HPDE6-E6E7 (cell line): ENCODE results near the gene FAM13A.
"Not testable (repeated sequence)": the region's sequence is repeated elsewhere in the genome, so short reads cannot be mapped to it uniquely, and the experiment has no call there.

Source experiments
- DNase-seq: peaks from one replicate; pipeline ENCODE4 v3.0.0; 2011; ENCODE audit warnings: missing footprints; ENCODE audit errors: extremely low spot score

The FAM13A gene

DNA sequence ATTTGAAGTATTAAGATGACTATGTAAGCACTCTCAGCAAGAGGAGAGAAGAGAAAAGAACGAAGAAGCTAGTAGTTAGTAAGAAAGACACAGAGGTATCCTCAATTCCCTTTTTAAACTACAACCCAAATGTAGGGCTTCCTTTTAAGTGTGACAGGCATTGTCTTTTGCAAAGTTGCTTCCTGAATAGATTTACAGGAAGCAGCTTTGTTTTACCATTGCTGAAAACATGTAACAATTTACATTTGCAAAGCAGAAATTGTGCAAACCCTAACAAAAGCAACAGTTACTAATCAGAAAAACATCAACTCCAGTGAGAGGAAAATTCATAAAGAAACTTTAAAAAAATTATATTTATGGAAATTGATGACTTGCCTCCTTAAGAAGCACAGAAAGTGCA is 96.4 kb downstream of the FAM13A start:
- no peak for DNase-seq

DNA sequence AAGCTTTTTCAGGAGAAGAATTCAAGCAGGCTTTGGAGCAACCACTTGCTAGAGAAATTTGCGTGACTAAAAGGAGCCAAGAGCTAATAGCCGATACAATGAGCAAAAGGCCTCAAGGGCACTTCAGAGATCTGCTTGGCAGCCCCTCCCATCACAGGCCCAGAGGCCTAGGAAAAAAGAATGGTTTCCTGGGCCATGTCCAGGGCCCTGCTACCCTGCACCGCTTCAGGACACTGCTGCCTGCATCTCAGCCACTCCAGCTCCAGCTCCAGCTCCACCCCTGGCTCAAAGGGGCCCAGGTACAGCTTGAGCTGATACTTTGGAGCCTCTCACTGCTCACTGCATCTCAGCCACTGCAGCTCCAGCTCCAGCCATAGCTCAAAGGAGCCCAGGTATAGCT is 98.9 kb downstream of the FAM13A start:
- DNase-seq = no peak

DNA sequence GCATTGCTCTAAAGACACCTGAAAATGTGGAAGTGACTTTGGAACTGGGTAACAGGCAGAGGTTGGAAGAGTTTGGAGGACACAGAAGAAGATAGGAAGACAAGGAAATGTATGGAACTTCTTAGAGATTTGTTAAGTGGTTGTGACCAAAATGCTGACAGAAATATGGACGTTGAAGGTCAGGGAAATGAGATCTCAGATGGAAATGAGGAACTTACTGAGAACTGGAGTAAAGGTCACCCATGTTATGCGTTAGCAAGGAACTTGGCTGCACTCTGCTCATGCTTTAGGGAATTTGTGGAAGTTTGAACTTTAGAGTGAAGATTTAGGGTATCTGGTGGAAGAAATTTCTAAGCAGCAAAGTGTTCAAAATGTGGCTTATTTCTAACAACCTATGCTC is 99.4 kb downstream of the FAM13A start:
- no peak for DNase-seq

DNA sequence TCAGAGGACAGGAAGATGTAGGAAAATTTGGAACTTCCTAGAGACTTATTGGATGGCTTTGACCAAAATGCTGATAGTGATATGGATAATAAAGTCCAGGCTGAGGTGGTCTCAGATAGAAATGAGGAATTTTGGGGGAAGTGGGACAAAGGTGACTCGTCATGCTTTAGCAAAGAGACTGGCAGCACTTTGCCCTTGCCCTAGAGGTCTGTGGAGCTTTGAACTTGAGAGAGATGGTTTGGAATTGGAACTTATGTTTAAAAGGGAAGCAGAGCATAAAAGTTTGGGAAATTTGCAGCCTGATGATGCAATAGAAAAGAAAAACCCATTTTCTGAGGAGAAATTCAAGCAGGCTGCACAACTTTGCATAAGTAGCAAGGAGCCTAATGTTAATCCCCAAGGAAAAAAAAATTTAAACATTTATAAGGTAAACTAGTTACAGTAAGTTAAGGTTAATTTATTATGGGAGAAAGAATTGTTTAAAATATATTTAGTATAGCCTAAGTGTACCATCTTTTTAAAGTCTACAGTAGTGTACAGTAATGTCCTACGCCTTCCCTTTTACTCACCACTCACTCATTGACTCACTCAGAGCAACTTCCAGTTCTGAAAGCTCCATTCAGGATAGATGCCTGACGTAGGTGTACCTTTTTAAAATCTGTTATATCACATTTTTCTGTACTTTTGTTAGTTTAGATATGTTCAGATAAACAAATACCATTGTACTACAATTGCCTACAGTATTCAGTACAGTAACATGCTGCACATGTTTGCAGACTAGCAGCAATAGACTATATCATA is 101.2 kb downstream of the FAM13A start:
- DNase-seq = no peak

DNA sequence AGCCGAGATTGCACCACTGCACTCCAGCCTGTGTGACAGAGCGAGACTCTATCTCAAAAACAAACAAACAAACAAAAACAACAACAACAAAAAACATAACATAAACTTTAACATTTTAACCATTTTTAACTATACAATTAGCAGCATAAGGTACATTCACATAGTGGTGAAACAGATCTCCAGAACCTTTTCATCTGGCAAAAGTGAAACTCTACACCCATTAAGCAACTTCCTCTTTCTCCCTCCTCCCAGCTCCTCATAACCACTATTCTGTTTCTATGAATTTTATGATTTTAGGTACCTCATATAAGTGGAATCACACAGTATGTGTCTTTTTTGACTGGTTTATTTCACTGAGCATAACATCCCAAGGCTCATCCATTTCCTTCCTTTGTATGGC is 103.6 kb downstream of the FAM13A start:
- DNase-seq = no peak

DNA sequence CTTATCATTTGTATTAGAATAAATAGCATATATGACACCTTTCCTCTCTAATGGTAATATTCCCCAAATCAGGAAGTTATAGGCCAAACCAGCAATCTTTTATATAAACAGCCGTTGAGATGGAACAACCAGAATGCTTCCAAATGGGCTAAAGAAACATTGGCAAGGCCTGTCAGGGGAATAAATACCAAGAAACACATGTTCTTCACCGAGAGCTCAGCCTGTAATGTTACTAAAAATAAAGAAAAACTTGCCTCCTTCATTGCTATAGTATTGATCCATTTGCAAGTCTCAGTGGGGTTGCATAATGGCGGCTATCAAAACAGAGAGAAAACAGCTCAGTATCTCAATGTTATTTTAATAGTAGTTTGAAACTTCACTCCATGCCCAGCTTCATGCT is 104.9 kb downstream of the FAM13A start:
- DNase-seq = no peak

DNA sequence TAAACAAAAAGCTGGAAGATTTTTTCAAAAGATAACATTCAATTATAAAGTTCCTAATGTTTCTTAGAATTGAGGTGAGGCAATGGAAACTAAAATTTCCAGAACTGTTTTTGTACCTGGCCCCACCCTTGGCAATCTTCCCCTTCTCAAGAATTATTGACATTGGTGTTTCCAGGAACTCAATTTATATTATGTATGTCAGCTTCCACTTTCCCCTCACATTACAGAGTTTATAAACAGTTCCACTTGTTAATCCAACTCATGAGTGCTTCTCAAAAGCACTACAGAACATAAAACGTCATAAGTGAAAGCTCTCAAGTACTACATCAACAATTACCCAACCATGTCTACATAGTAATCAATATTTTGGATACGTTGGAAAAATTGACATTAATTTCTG is 107.4 kb downstream of the FAM13A start:
- DNase-seq = no peak

DNA sequence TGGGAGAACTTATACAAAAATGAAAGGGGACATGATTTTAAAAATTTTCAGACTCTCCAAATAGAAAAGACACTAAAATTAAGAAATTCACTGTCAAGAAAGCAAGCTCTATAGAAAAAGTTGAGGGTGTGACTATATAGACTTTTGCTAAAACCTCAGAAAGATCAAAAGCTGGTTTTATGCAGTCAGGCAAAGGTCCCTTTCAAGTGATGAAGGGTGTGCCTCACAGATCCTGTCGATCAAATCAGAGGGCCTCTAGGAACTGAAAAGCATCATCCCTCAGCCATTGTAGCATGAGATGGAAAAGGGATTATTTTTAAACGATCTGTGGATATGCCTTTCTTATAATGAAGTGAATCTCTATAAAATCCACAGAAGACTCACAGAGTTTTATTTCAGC is 116.5 kb downstream of the FAM13A start:
- DNase-seq = no peak

DNA sequence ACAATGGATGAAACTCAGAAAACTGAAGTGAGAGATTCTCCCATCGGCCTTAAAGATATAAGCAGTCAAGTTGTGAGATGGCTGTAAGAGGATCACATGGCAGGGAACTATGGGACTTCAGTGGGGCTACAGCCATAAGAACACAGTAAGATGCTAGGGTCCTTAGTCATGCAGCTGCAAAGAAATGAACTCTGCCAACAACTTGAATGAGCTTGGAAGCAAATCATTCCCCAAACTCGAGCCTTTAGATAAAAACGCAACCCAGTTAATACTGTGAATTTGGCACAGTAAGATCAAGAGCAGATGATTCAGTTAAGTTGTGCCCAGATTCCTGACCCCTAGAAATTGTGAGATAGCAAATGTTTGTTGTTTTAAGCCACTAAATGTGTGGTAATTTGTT is 117.3 kb downstream of the FAM13A start:
- DNase-seq = no peak

DNA sequence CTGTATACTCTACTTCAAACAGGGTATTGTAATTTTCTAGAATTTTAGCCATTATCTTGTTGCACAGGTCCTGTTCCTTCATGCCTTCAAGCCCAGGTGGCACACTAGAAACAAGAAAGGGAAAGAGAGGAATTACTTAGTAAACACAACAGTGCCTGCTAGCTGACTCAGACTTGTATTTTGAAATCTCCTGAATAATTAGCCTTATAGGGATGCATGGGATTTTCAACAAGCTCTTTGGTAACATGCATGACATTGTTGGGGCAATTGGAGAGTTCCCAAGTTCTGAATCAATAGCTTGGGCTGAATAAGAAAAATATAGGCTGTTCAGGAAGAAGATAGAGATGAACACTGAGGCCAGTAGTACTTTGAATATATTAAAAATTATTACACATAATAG is 118.8 kb downstream of the FAM13A start:
- peak; percentile 51 for DNase-seq

DNA sequence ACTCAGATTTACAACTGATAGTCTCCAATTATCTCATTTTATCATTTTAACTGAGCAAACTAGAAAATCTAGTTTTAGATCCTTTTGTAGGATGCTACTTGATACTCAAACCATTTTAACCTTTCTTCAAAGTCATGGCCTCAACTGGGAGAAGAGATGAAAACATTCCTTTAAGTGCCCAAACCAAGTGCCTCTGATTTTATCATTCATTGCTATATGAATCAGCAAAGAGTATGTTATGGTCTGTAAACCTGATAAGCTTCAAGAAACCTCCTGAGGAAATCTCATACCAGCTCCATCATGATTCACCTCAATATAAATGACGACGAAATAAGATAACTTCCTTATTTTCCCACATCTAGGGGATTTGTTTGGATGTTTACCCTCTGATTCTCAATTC is 119.9 kb downstream of the FAM13A start:
- peak; percentile 12 for DNase-seq

DNA sequence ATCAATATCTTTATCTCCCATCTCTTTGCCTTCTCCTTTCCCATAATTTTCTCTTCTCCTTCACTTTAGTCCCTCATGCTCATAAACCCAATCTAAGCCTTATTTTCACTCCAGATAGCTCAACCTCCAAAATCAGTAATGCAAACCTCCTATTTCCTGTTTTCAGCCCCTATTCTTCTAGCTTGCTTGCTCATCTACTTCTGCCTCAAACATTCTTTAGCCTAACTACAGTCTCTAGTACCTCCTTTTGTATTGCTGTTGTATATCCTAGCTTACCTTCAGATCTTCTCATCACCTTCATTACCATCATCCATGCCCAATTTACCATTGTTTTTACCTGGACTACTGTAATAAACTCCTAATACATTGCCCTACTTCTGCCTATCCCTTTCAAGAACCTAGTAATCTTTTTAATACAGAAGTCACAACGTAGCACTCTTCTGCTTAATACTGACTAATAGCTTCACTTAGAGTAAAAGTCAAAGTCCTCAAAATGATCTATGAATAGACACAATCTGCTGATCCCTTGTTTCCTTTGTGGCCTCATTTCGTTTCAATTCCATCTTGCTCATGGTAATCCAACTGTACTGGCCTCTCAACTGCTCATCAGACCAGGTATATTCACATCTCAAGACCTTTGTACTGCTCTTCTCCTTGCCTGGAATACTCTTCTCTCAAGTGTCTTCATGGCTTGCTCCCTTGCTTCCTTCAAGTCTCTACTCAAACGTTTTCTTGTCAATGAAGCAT is 123.4 kb downstream of the FAM13A start:
- DNase-seq = no peak

DNA sequence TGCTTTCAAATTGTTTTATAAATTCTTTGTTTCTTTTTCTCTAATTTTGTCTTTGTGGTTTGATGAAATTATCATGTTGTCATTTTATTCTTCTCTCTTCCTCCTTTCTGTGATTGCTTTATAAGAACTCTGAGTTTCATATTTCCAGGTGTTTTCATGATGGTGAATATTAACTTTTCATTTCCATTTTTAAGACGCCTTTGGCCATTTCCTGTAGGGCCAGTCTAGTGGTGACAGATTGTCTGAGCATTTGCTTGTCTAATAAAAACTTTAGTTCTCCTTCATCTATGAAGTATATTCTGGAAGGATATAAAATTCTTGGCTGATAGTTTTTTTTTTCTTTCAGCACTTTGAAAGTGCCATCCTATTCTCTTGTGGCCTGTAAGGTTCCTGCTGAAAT is 128.1 kb downstream of the FAM13A start:
- no peak for DNase-seq

DNA sequence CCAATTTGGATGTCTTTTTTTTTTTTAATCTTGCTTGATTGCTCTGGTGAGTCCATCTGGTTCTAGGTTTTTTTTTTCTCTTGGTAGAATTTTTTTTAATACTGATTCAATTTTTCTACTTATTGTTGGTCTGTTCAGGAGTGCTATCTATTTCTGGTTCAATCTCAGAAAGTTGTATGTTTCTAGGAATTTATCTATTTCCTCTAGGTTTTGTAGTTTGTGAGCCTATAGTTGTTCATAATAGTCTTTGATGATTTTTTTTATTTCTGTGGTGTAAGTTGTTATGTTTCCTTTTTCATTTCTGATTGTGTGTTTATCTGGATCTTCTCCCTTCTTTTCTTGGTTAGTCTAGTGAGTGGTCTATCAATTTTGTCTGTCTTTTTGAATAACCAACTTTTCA is 129.6 kb downstream of the FAM13A start:
- DNase-seq = no peak

DNA sequence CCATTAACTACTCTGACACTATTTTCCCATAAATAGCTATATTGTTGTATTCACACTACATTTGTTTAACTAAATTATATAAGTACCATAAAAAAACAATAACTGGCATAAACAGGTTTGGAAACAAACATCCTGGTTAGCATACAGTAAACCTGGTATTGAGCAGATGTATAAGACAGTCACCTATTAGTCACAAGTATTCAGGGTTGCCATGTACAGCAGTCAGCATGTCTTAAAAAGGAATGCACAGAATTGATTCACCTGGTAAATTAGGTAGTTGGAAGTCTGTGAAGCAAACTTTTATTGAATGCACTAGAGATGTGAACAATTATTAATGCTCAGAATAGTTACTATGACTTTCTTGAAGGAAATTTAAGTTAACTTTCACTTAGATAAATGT is 137.9 kb downstream of the FAM13A start:
- DNase-seq = peak; percentile 54

DNA sequence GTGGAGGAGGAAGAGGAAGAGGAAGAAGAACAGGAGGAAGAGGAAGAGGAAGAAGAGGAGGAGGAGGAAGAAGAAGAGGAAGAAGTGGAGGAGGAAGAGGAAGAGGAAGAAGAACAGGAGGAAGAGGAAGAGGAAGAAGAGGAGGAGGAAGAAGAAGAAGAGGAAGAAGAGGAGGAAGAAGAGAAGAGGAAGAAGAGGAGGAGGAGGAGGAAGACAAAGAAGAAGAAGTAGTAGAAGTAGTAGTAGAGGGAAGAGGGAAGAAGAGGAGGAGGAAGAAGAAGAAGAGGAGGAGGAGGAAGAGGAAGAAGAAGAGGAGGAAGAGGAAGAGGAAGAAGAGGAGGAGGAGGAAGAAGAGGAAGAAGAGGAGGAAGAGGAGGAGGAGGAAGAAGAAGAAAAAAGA is 143.8 kb downstream of the FAM13A start:
- DNase-seq = not testable (repeated sequence)

DNA sequence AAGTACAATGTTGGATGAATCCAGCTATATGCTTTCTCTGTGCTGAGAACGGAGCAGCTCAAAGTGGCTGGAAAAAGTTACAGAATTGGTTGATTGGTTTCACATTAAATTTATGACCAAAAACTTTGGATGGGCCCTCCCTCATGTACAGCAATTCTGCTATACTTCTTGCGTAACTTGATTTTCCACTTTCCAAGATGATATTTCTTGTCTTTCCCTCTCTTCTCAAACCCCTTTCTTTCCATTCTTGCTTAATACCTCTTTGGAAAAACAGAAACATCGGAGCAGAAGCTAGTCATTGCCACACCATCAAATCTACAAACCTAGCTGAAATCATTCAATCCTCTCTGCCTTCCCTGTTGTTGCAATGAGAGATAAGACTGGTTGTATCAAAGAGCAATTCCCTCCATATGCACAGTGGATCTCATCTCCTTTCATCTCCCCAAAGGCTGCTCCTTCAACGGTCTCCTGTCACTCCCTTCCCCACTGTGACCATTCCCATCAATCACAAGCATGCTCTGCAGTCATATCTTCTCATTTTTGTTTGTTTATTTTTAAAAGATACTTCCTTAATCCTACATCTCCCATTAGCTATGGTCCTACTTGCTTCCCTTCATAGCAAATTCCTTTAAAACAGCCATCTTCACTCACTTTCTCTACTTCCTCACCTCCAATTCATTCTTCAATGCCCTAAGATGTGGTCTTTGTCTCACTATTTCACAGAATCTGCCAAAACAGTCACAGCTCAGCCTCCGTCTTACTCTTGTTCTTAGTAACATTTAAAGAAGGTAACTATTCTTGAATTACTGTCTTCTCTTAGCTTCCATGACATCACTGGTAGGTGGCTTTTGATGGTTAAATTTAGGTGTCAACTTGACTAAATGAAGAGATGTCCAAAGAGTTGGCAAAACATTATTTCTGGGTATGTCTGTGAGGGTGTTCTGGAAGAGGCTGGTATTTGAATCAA is 145.5 kb downstream of the FAM13A start:
- no peak for DNase-seq

DNA sequence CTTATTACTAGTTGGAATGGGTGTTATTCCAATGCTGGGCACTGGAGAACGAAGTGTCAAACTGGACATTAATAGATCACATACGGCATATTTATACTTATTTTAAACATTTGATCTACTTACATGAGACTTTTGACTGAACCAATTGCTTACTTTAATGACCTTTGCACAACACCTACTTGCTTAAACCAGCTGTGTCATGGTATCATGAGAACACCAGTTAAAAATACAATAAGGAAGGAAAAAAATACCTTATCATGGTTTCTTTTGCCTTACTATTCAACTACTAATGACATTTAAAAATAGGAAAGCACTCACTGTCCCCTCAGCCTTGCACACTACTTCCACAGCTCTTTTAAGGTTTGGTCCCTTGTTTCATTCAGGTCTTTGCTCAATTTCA is 146.9 kb downstream of the FAM13A start:
- DNase-seq = no peak

DNA sequence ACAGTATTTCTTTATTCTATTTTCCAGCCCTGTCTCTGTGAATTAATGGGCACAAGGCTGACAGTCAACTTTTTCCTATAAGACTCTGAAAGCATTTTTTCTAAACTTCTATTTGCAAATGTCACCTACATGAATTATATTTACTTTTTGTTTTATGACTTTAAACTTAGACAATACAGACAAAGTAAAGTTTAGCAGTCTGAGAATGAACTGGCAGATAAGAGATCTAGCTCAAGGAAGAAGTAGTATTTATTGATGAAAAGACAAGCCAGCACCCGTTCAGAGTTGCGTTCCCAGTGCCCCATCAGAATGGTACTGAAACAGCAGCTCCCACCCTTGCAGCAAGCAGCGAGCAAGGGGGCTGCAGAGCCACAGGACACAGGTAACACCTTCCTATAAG is 148.5 kb downstream of the FAM13A start:
- DNase-seq = no peak

DNA sequence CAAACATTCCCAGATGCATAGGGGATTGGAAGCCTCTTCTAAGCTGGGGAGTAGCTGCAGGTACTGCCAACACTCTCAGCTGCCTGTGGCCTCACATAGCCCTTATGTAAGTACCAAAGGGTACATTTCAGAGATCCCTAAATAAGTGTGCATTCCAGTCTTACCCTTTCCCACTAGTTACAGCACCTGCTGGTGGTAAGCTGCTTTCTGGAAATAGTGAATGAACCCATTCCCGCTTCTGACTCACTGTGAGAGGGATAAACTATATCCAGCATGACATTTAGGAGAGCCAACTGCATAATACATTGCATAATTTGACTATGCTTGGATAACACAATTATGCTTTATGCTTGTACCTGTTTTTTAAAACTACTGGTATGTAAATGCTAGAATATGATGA is 149.0 kb downstream of the FAM13A start:
- DNase-seq = no peak

DNA sequence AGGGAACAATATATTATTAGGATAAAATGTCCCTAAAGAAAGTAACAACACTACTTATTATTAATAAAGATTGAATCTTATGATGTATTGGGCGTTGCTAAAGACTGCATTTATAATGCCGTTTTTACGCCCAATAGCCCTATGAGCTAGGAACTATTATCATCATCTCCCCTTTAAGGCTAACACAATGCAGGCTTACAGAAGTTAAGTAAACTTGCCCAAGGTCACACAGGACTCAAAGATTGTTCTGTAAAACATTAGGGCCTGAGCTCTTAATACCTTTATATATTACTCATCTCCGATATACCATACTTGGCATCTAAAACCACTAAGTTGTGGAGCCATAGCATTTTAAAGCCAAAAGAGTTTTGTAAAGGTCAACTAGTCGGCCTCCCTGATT is 149.5 kb downstream of the FAM13A start:
- no peak for DNase-seq

DNA sequence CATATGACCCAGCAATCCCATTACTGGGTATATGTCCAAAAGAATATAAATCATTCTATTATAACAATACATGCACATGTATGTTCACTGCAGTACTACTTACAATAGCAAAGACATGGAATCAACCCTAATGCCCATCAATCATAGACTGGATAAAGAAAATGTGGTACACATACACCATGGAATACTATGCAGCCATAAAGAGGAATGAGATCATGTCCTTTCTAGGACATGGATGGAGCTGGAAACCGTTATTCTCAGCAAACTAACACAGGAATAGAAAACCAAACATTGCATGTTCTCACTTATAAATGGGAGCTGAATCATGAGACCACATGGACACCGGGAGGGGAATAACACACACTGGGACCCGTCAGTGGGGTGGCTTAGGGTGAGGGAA is 152.7 kb downstream of the FAM13A start:
- DNase-seq = not testable (repeated sequence)
